Right lobe of liver (tissue), 4 donors: ENCODE measurements around the gene ZNF615.

Source experiments
- POLR2A ChIP-seq: fragments of 450-650 bp; IDR thresholded peaks from one replicate; pipeline ENCODE4 v1.6.1; 2017; ENCODE audit warnings: antibody characterized with exemption, mild to moderate bottlenecking
- TF ChIP-seq, protein P1 (sequence below), 4 donors: fragments of 200-600 bp in 3 of 4; fragments of 450-650 bp in 1 of 4; IDR thresholded peaks; one replicate each; pipeline versions ENCODE4 v1.5.1 to v1.8.0; 2016 to 2022; ENCODE audit warnings: antibody characterized with exemption in 4 of 4, mild to moderate bottlenecking in 2 of 4
- donor health status: DM: no; HTN: no; CAD: no.
- donor health status: DM: no; HTN: no; CAD: no.
- donor health status: DM: no; HTN: yes; CAD: no.

DNA sequence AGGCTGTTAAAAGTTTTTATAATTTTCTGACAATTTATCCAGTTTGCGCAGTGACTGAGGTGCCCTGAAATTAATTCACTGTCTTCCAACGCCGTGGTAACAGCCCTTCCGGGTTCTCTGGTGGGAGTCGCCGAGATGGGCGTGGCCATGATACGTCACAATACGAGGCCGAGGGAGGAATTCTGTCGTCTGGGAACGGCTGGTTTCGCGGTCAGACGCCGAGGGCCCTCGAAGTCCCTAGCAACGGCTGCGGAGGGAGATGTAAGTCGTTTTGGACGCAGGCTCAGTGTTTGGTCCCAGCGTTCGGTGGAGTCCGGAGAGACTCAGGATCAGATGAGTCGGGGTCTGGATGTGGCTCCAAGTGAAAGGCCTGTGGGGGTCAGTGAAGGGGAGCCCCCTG lies 59.0 kb downstream of the ZNF615 start:
- TF ChIP-seq POLR2A, result no peak
- TF ChIP-seq, protein P1, sequence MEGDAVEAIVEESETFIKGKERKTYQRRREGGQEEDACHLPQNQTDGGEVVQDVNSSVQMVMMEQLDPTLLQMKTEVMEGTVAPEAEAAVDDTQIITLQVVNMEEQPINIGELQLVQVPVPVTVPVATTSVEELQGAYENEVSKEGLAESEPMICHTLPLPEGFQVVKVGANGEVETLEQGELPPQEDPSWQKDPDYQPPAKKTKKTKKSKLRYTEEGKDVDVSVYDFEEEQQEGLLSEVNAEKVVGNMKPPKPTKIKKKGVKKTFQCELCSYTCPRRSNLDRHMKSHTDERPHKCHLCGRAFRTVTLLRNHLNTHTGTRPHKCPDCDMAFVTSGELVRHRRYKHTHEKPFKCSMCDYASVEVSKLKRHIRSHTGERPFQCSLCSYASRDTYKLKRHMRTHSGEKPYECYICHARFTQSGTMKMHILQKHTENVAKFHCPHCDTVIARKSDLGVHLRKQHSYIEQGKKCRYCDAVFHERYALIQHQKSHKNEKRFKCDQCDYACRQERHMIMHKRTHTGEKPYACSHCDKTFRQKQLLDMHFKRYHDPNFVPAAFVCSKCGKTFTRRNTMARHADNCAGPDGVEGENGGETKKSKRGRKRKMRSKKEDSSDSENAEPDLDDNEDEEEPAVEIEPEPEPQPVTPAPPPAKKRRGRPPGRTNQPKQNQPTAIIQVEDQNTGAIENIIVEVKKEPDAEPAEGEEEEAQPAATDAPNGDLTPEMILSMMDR (IDR thresholded peaks at IDR 0.05), result no peak
